Endothelial cell of umbilical vein (primary cell): Measurements from ENCODE around the gene FMN1. TPM values are rescaled to one million over a fixed set of nuclear protein-coding genes. Genes with fewer than 3 reads are reported as not detected.

Experiments
- BruUV-seq: library from RNA; stranded (reverse); fragments of 400-500 nt; replicated peaks from 2 replicates; lab custom pipeline; 2021; lab: Mats Ljungman, UMichigan
- CTCF ChIA-PET: fragments of 300-600, 350-600 bp; sonication (Branson Sonifier 250); formaldehyde crosslinking; loops from one replicate; lab custom pipeline; 2021; ENCODE audit warnings: antibody characterized with exemption, inconsistent platforms; lab: Charles Lee
- POLR2A ChIA-PET: fragments of 300-600, 350-600 bp; sonication (Branson Sonifier 250); formaldehyde crosslinking; loops from one replicate; lab custom pipeline; 2021; ENCODE audit warnings: antibody characterized with exemption, inconsistent platforms; lab: Charles Lee
- DNase-seq: peaks from one replicate; pipeline ENCODE4 v3.0.0-alpha.2; 2011; ENCODE audit warnings: low read depth, low spot score
- FAIRE-seq: peaks from 2 replicates; lab custom pipeline; 2011; peaks lifted over from hg19 to GRCh38; lab: Jason Lieb, UNC
- H2AFZ ChIP-seq: 2 replicates; pipeline ENCODE4 v1.6.0; 2012; ENCODE audit warnings: low read depth, low read length, control low read depth, inconsistent platforms
- H3K27ac ChIP-seq: 2 replicates; pipeline ENCODE4 v1.5.1; 2011; ENCODE audit warnings: low read depth, mild to moderate bottlenecking, control low read depth, low read length, moderate library complexity; ENCODE audit not compliant: insufficient read depth
- H3K27me3 ChIP-seq, 2 experiments: 2 replicates each; pipeline versions ENCODE4 v1.6.0 to v1.6.1; 2011; ENCODE audit warnings: low read length in 2 of 2, mixed read lengths in 1 of 2; ENCODE audit not compliant: control insufficient read depth in 2 of 2, insufficient read depth in 2 of 2
- H3K36me3 ChIP-seq, 2 experiments: 2 replicates in 1 of 2; 3 replicates in 1 of 2; pipeline ENCODE4 v1.5.1; 2011; ENCODE audit warnings: low read length in 2 of 2, mild to moderate bottlenecking in 1 of 2, moderate library complexity in 1 of 2; ENCODE audit not compliant: control insufficient read depth in 2 of 2, insufficient read depth in 2 of 2; ENCODE audit errors: extremely low read depth in 1 of 2
- H3K4me1 ChIP-seq: 3 replicates; pipeline ENCODE4 v1.5.1; 2011; ENCODE audit warnings: mild to moderate bottlenecking, low read length; ENCODE audit not compliant: control insufficient read depth, insufficient read depth; ENCODE audit errors: extremely low read depth
- H3K4me2 ChIP-seq: 2 replicates; pipeline ENCODE4 v1.6.1; 2011; ENCODE audit warnings: low read length, control low read depth, mixed read lengths; ENCODE audit not compliant: insufficient read depth
- H3K4me3 ChIP-seq, 3 experiments: fragments of 200-600 bp in 1 of 3; sonication (generic), shearing (Covaris generic) in 1 of 3; replicated peaks in 1 of 3; 2 replicates each; pipeline ENCODE4 v1.5.1; 2011 to 2016; ENCODE audit warnings: control low read depth in 3 of 3, low read length in 3 of 3, mild to moderate bottlenecking in 2 of 3, inconsistent platforms in 1 of 3, low read depth in 1 of 3, moderate library complexity in 1 of 3; ENCODE audit not compliant: insufficient read depth in 1 of 3
- H3K79me2 ChIP-seq: 2 replicates; pipeline ENCODE4 v1.6.0; 2012; ENCODE audit warnings: low read length, inconsistent platforms; ENCODE audit not compliant: control insufficient read depth, insufficient read depth
- H3K9ac ChIP-seq: replicated peaks from 2 replicates; pipeline ENCODE3; 2011; ENCODE audit warnings: low read length, control low read depth; ENCODE audit not compliant: insufficient read depth; ENCODE audit errors: extremely low read depth
- H3K9me1 ChIP-seq: replicated peaks from 3 replicates; pipeline ENCODE4 v1.6.0; 2011; ENCODE audit warnings: mild to moderate bottlenecking, low read length; ENCODE audit not compliant: control insufficient read depth, insufficient read depth; ENCODE audit errors: extremely low read depth
- H3K9me3 ChIP-seq: replicated peaks from 2 replicates; pipeline ENCODE4 v1.5.1; 2012; ENCODE audit warnings: low read length, inconsistent platforms; ENCODE audit not compliant: control insufficient read depth, insufficient read depth
- H4K20me1 ChIP-seq: replicated peaks from 2 replicates; pipeline ENCODE3; 2011; ENCODE audit warnings: mild to moderate bottlenecking, low read length; ENCODE audit not compliant: control insufficient read depth, insufficient read depth; ENCODE audit errors: extremely low read depth
- CTCF ChIP-seq, 2 donors: IDR thresholded peaks; 1 replicate in 1 of 2; 2 replicates in 1 of 2; pipeline ENCODE4 v1.5.1; 2011; ENCODE audit warnings: low read length in 2 of 2, mild to moderate bottlenecking in 2 of 2, moderate library complexity in 2 of 2, control low read depth in 1 of 2, inconsistent platforms in 1 of 2, low read depth in 1 of 2; ENCODE audit not compliant: insufficient read depth in 1 of 2; ENCODE audit errors: extremely low read depth in 1 of 2
- EZH2 ChIP-seq: IDR thresholded peaks from 2 replicates; pipeline ENCODE4 v1.6.1; 2012; ENCODE audit warnings: borderline replicate concordance, low read depth, mild to moderate bottlenecking, moderate library complexity, low read length, inconsistent platforms; ENCODE audit not compliant: severe bottlenecking
- FOS ChIP-seq: IDR thresholded peaks from 2 replicates; pipeline ENCODE4 v1.6.1; 2011; ENCODE audit warnings: mild to moderate bottlenecking, low read length, moderate library complexity, borderline replicate concordance; ENCODE audit not compliant: insufficient read depth
- JUN ChIP-seq: IDR thresholded peaks from 2 replicates; pipeline ENCODE4 v1.6.1; 2011; ENCODE audit warnings: borderline replicate concordance, low read depth; ENCODE audit not compliant: insufficient read length, insufficient read depth
- MAX ChIP-seq: IDR thresholded peaks from 2 replicates; pipeline ENCODE4 v1.6.1; 2011; ENCODE audit not compliant: insufficient read depth, insufficient read length
- MYC ChIP-seq: IDR thresholded peaks from one replicate; pipeline ENCODE4 v1.6.1; 2011; ENCODE audit warnings: mild to moderate bottlenecking, low read depth, low read length
- POLR2AphosphoS5 ChIP-seq: IDR thresholded peaks from 2 replicates; pipeline ENCODE4 v1.6.1; 2012; ENCODE audit warnings: low read depth, mild to moderate bottlenecking, control low read depth, low read length, moderate library complexity; ENCODE audit not compliant: insufficient read depth
- dilution Hi-C: fragments of 300-500 bp; cut with MboI; formaldehyde crosslinking; loops from one replicate; pipeline ENCODE4 v1.15.0; 2019; ENCODE audit warnings: low sequenced_read_pairs; ENCODE audit not compliant: extremely low pct_ligation_motif_present
- intact Hi-C: fragments of 100-400 bp; cut with micrococcal nuclease; formaldehyde crosslinking; loops from one replicate; pipeline ENCODE4 v1.10.0; 2022
- polyA plus RNA-seq, 4 experiments: library from polyadenylated mRNA; depleted of rRNA in 3 of 4; stranded (reverse) in 3 of 4; unstranded in 1 of 4; fragments of >200 nt; gene quantifications; 2 replicates each; pipeline versions ENCODE4 v1.2.1 to v1.2.3, GENCODE V29; 2011 to 2012; ENCODE audit warnings: missing spikeins in 1 of 4
- total RNA-seq: library from RNA; stranded (reverse); gene quantifications from 2 replicates; pipeline ENCODE4 v1.2.3, GENCODE V29; 2021

The FMN1 gene
- total and polyA plus RNA-seq, 2 donors (not counting 3 experiments of a cell fraction or from before 2014, with no cell fraction given) = 0.01 to 0.29 TPM

- CTCF ChIA-PET = interaction anchor here (1.0 to 3.3 kb wide), 8 partner anchors 9 to 246 kb away, joined by 3 to 17 read pairs (median 4); no protein-coding TSS in a partner anchor
- Histone ChIP-seq H3K27me3 (peaks cover 0 to 2% of the 10 kb centered on the region in 2 experiments), H3K36me3 (no peaks in the 10 kb centered on the region), H3K9ac (no peak overlapping the region), H4K20me1 (no peaks in the 10 kb centered on the region), H3K9me1 (no peaks in the 10 kb centered on the region), H3K27ac (no peak overlapping the region), H3K4me3 (no peak overlapping the region), H3K79me2 (no peaks in the 10 kb centered on the region), H3K4me2 (no peak overlapping the region), H2AFZ (no peak overlapping the region), H3K9me3 (no peaks in the 10 kb centered on the region), H3K4me1 (no peaks in the 10 kb centered on the region)
- DNase-seq (peak; percentile 25), FAIRE-seq (no peak)
- dilution Hi-C loops (no loop called here), intact Hi-C loops (no loop called here)
- POLR2A ChIA-PET = no interaction called here
- TF ChIP-seq MYC (no peak), CTCF (IDR thresholded peaks at IDR 0.05; ENCODE audit: extremely low read depth in 1 of 2, insufficient read depth in 1 of 2, low read depth in 1 of 2, low read length in 2 of 2) (no peak), JUN (no peak), MAX (no peak), FOS (no peak), EZH2 (no peak), POLR2AphosphoS5 (no peak)
- BruUV-seq = no TSS peak
Observed at GRCh38 chr15:32909431-32909830, 285.1 kb downstream of the FMN1 start.
